Neural progenitor cell (in vitro differentiated cells): ENCODE measurements around the gene DISC1. TPM values are rescaled to one million over a fixed set of nuclear protein-coding genes. Genes with fewer than 3 reads are reported as not detected.
"Not testable (repeated sequence)": the region's sequence is repeated elsewhere in the genome, so short reads cannot be mapped to it uniquely, and the experiment has no call there.

Experiments used
- DNase-seq: peaks from one replicate; pipeline ENCODE4 v3.0.0-alpha.2; 2016; ENCODE audit warnings: low spot score
- H2AFZ ChIP-seq: fragments of 200-600 bp; sonication (generic); replicated peaks from 2 replicates; pipeline ENCODE4 v1.6.1; 2016; ENCODE audit warnings: antibody characterized with exemption
- H3F3A ChIP-seq: fragments of 200-600 bp; sonication (generic); 2 replicates; pipeline ENCODE4 v1.6.1; 2016; ENCODE audit warnings: antibody characterized with exemption, low read depth
- H3K27ac ChIP-seq: fragments of 200-600 bp; sonication (generic); 2 replicates; pipeline ENCODE4 v1.5.1; 2016; ENCODE audit warnings: mild to moderate bottlenecking
- H3K27me3 ChIP-seq: fragments of 200-600 bp; sonication (generic); 2 replicates; pipeline ENCODE4 v1.6.1; 2016; ENCODE audit warnings: mild to moderate bottlenecking, moderate library complexity
- H3K36me3 ChIP-seq: fragments of 200-600 bp; sonication (generic); 2 replicates; pipeline ENCODE4 v1.5.1; 2016
- H3K4me1 ChIP-seq: fragments of 200-600 bp; sonication (generic); 2 replicates; pipeline ENCODE4 v1.6.1; 2016; ENCODE audit warnings: mixed run types
- H3K4me2 ChIP-seq: fragments of 200-600 bp; sonication (generic); 2 replicates; pipeline ENCODE4 v1.6.1; 2016
- H3K4me3 ChIP-seq: fragments of 200-600 bp; sonication (generic); 2 replicates; pipeline ENCODE4 v1.5.1; 2016
- H3K79me2 ChIP-seq: fragments of 200-600 bp; sonication (generic); 2 replicates; pipeline ENCODE4 v1.6.1; 2016; ENCODE audit warnings: low read depth
- H3K9ac ChIP-seq: fragments of 200-600 bp; sonication (generic); 2 replicates; pipeline ENCODE4 v1.6.1; 2016
- H3K9me3 ChIP-seq: fragments of 200-600 bp; sonication (generic); 2 replicates; pipeline ENCODE4 v1.5.1; 2016; ENCODE audit warnings: low read depth
- H4K20me1 ChIP-seq: fragments of 200-600 bp; sonication (generic); 2 replicates; pipeline ENCODE4 v1.6.1; 2016; ENCODE audit warnings: low read depth
- H3K27ac Mint-ChIP-seq: 3 replicates; pipeline ENCODE4 v1.8.0; 2021; ENCODE audit warnings: mixed read lengths
- H3K27me3 Mint-ChIP-seq: 2 replicates; pipeline ENCODE4 v1.8.0; 2022; ENCODE audit warnings: low read depth, mild to moderate bottlenecking, inconsistent platforms, moderate library complexity, mixed read lengths; ENCODE audit not compliant: insufficient read depth
- H3K36me3 Mint-ChIP-seq: 3 replicates; pipeline ENCODE4 v1.8.0; 2021; ENCODE audit warnings: mixed read lengths
- H3K4me1 Mint-ChIP-seq: 3 replicates; pipeline ENCODE4 v1.8.0; 2021; ENCODE audit warnings: mixed read lengths
- H3K4me3 Mint-ChIP-seq: 3 replicates; pipeline ENCODE4 v1.8.0; 2021; ENCODE audit warnings: mild to moderate bottlenecking, moderate library complexity, mixed read lengths
- H3K9me3 Mint-ChIP-seq: 3 replicates; pipeline ENCODE4 v1.8.0; 2020; ENCODE audit warnings: mixed read lengths
- CTCF ChIP-seq: fragments of 200-600 bp; sonication (generic); IDR thresholded peaks from 2 replicates; pipeline ENCODE4 v1.5.1; 2017; ENCODE audit warnings: antibody characterized with exemption, mild to moderate bottlenecking
- EZH2 ChIP-seq: fragments of 200-600 bp; sonication (generic); IDR thresholded peaks from 2 replicates; pipeline ENCODE4 v1.6.1; 2017; ENCODE audit warnings: antibody characterized with exemption, mild to moderate bottlenecking, moderate library complexity
- EZH2phosphoT487 ChIP-seq: fragments of 200-600 bp; sonication (generic); IDR thresholded peaks from 2 replicates; pipeline ENCODE4 v1.6.1; 2017; ENCODE audit warnings: antibody characterized with exemption
- total RNA-seq: library from RNA; depleted of rRNA; stranded (reverse); fragments of >200 nt; gene quantifications from 2 replicates; pipeline ENCODE4 v1.2.3, GENCODE V29; 2015; ENCODE audit warnings: low replicate concordance

DISC1 gene
- total RNA-seq, 1 donor from 2014 or later: 1.8 TPM

DNA sequence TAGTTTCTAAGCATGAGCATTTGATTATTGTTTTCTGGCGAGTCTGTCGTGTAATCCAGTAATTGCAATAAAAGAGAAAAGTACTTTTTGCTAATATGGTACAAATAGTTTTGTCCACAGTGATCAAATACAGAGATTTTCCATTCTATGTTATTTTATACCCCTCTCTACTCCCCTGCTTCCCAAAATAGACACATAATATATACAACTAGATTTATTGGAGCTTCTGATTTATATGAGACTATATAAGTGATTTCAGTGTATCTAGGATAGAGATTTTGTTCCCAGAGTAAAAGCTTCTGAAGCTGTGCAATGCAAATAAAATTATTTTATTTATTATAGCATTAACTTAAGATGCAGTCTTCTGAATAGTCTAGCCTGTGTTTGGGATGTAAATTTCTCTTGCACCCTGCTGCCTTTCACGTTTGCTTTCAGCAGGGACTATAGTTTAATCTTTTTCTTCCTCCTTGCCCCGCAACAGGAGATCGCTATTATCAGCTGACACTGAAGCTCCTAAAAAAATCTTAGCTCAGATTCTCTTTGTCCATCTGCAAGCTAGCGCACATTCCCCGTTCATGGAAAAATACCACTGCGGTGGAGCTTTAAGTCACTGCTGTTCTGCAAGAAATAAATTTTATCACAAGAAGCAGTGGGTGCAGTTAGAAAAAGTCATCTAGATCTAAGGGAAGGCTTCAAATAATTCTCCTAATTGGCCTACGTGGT lies 273.3 kb downstream of the DISC1 start:
- no peak overlapping the region for H3K4me3 Mint-ChIP-seq
- Histone ChIP-seq H3K4me2 (peak overlapping the region; percentile 28), H3F3A (peaks cover 10% of the 10 kb centered on the region), H3K36me3 (no peaks in the 10 kb centered on the region), H3K27ac (peak overlapping the region; percentile 63), H3K9me3 (no peaks in the 10 kb centered on the region), H3K4me3 (no peak overlapping the region), H3K79me2 (no peaks in the 10 kb centered on the region), H3K4me1 (peaks cover 23% of the 10 kb centered on the region), H2AFZ (no peak overlapping the region), H4K20me1 (no peaks in the 10 kb centered on the region), H3K9ac (no peak overlapping the region), H3K27me3 (no peaks in the 10 kb centered on the region)
- H3K27me3 Mint-ChIP-seq: peaks cover 3% of the 10 kb centered on the region
- H3K9me3 Mint-ChIP-seq: peaks cover 18% of the 10 kb centered on the region
- peaks cover 48% of the 10 kb centered on the region for H3K4me1 Mint-ChIP-seq
- TF ChIP-seq CTCF: no peak
- TF ChIP-seq EZH2: no peak
- TF ChIP-seq EZH2phosphoT487: no peak
- peak overlapping the region; percentile 86 for H3K27ac Mint-ChIP-seq
- DNase-seq: peak; percentile 57
- peaks cover 4% of the 10 kb centered on the region for H3K36me3 Mint-ChIP-seq

DNA sequence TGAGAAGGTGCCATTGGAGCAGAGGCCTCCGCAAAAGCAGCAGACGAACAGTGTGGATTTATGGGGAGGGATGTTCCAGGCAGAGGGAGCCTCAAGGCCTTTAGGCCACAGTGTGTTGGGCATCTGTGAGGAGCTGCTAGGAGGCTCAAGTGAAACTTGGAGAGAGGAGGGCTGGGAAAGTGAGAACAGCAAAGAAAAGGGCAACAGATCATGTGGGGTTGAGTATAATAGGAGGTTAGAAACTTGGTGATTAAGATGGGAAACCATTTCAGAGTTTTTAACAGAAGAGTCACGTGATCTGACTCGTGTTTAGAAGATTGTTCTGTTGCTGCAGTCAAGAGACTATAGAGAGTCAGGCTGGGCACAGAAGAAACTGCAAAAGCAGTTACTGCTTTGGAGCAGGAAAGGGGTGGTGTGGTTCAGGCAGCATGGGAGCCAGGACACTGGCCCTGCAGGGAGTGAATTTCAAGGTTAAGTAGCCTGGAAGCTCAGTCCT lies 277.0 kb downstream of the DISC1 start:
- no peak overlapping the region for H3K4me3 ChIP-seq
- peaks cover 25% of the 10 kb centered on the region for H3K9me3 Mint-ChIP-seq
- H3K36me3 ChIP-seq: no peaks in the 10 kb centered on the region
- DNase-seq: no peak
- peaks cover 23% of the 10 kb centered on the region for H3K4me1 ChIP-seq
- no peak overlapping the region for H3K4me2 ChIP-seq
- no peaks in the 10 kb centered on the region for H3K79me2 ChIP-seq
- H3K9me3 ChIP-seq: no peaks in the 10 kb centered on the region
- H3K4me1 Mint-ChIP-seq: peaks cover 40% of the 10 kb centered on the region
- H3K36me3 Mint-ChIP-seq: peaks cover 7% of the 10 kb centered on the region
- no peak overlapping the region for H2AFZ ChIP-seq
- H3F3A ChIP-seq: peaks cover 10% of the 10 kb centered on the region
- no peak for TF ChIP-seq CTCF
- no peak for TF ChIP-seq EZH2
- TF ChIP-seq EZH2phosphoT487: no peak
- no peak overlapping the region for H3K4me3 Mint-ChIP-seq
- no peaks in the 10 kb centered on the region for H4K20me1 ChIP-seq
- H3K9ac ChIP-seq: no peak overlapping the region
- H3K27ac Mint-ChIP-seq: no peak overlapping the region
- peaks cover 3% of the 10 kb centered on the region for H3K27me3 Mint-ChIP-seq
- H3K27ac ChIP-seq: no peak overlapping the region
- H3K27me3 ChIP-seq: no peaks in the 10 kb centered on the region

DNA sequence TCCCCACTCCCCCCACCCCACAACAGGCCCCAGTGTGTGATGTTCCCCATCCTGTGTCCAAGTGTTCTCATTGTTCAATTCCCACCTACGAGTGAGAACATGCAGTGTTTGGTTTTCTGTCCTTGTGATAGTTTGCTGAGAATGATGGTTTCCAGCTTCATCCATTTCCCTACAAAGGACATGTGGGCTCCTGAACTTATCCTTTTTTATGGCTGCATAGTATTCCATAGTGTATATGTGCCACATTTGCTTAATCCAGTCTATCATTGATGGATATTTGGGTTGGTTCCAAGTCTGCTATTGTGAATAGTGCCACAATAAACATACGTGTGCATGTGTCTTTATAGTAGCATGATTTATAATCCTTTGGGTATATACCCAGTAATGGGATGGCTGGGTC lies 280.7 kb downstream of the DISC1 start:
- not testable (repeated sequence) for H3K4me1 ChIP-seq, H3K27ac ChIP-seq, H3K4me3 Mint-ChIP-seq, H3K36me3 Mint-ChIP-seq, H3K36me3 ChIP-seq, H3K4me1 Mint-ChIP-seq, H3K9me3 ChIP-seq, H3K4me2 ChIP-seq, H3K27ac Mint-ChIP-seq, H3K79me2 ChIP-seq, H3K4me3 ChIP-seq, H2AFZ ChIP-seq, H4K20me1 ChIP-seq, H3K27me3 ChIP-seq, H3K27me3 Mint-ChIP-seq, DNase-seq, H3F3A ChIP-seq, H3K9ac ChIP-seq
- peaks cover 46% of the 10 kb centered on the region for H3K9me3 Mint-ChIP-seq

GRCh38 chr1:231913493-231913892 lies 286.9 kb downstream of the DISC1 start:
- no peaks in the 10 kb centered on the region for H3F3A ChIP-seq
- H3K36me3 ChIP-seq: no peaks in the 10 kb centered on the region
- DNase-seq: no peak
- Mint-ChIP-seq H3K4me1 (peaks cover 17% of the 10 kb centered on the region), H3K36me3 (peaks cover 2% of the 10 kb centered on the region), H3K9me3 (peaks cover 28% of the 10 kb centered on the region), H3K27ac (peak overlapping the region; percentile 44), H3K4me3 (no peak overlapping the region), H3K27me3 (peaks cover 4% of the 10 kb centered on the region)
- no peak overlapping the region for H3K9ac ChIP-seq
- H3K27ac ChIP-seq: no peak overlapping the region
- no peaks in the 10 kb centered on the region for H4K20me1 ChIP-seq
- H3K4me1 ChIP-seq: peaks cover 1% of the 10 kb centered on the region
- TF ChIP-seq EZH2 (no peak), EZH2phosphoT487 (no peak), CTCF (no peak)
- H3K9me3 ChIP-seq: no peaks in the 10 kb centered on the region
- H3K4me3 ChIP-seq: no peak overlapping the region
- no peaks in the 10 kb centered on the region for H3K79me2 ChIP-seq
- H3K4me2 ChIP-seq: no peak overlapping the region
- H3K27me3 ChIP-seq: no peaks in the 10 kb centered on the region
- H2AFZ ChIP-seq: no peak overlapping the region
